Gastroesophageal sphincter (tissue), 4 donors: ENCODE data around the gene ACSM2A. TPM values are rescaled to one million over a fixed set of nuclear protein-coding genes. Genes with fewer than 3 reads are reported as not detected.
"Not testable (repeated sequence)": the region's sequence is repeated elsewhere in the genome, so short reads cannot be mapped to it uniquely, and the experiment has no call there.

ENCODE experiments used
- ATAC-seq: fragments of 150-250 bp; one replicate; pipeline ENCODE4 v1.9.1; 2016; ENCODE audit warnings: mild to moderate bottlenecking, moderate library complexity
- H3K27ac ChIP-seq, 4 donors: fragments of 200-600 bp; sonication (generic) in 3 of 4; 1 replicate in 3 of 4; 2 replicates in 1 of 4; pipeline ENCODE4 v1.5.1; 2016 to 2019
- H3K27me3 ChIP-seq: fragments of 200-600 bp; sonication (generic); one replicate; pipeline ENCODE4 v1.5.1; 2019
- H3K36me3 ChIP-seq, 2 donors: fragments of 200-600 bp; sonication (generic); one replicate each; pipeline ENCODE4 v1.5.1; 2019; ENCODE audit warnings: control low read depth in 1 of 2
- H3K4me1 ChIP-seq, 3 donors: fragments of 200-600 bp; sonication (generic); 1 replicate in 2 of 3; 2 replicates in 1 of 3; pipeline ENCODE4 v1.5.1; 2016 to 2019; ENCODE audit warnings: control low read depth in 2 of 3
- H3K4me3 ChIP-seq, 2 donors: fragments of 200-600 bp; sonication (generic); one replicate each; pipeline ENCODE4 v1.5.1; 2019; ENCODE audit warnings: mild to moderate bottlenecking in 1 of 2, moderate library complexity in 1 of 2
- H3K9me3 ChIP-seq, 3 donors: fragments of 200-600 bp; sonication (generic); one replicate each; pipeline ENCODE4 v1.5.1; 2017 to 2019; ENCODE audit warnings: control low read depth in 2 of 3
- EP300 ChIP-seq: sonication (generic); formaldehyde crosslinking; IDR thresholded peaks from one replicate; pipeline ENCODE4 v1.6.1; 2017; ENCODE audit warnings: antibody characterized with exemption, mild to moderate bottlenecking
- POLR2A ChIP-seq, 2 donors: fragments of 450-650 bp; IDR thresholded peaks; one replicate each; pipeline ENCODE4 v1.6.1; 2017; ENCODE audit warnings: antibody characterized with exemption in 2 of 2, mild to moderate bottlenecking in 2 of 2, moderate library complexity in 1 of 2
- POLR2AphosphoS5 ChIP-seq: sonication (generic); formaldehyde crosslinking; IDR thresholded peaks from one replicate; pipeline ENCODE4 v1.6.1; 2017; ENCODE audit warnings: antibody characterized with exemption
- WGBS, 2 donors: methylation state at CpG; one replicate each; pipeline ENCODE4 v1.1.5; 2018; ENCODE audit warnings: low coverage in 1 of 2; 5-methylcytosine and 5-hydroxymethylcytosine counted together
- total RNA-seq, 4 donors: library from RNA; depleted of rRNA; stranded (reverse); fragments of >200 nt; gene quantifications; one replicate each; pipeline ENCODE4 v1.1.0, GENCODE V29; 2016
- TF ChIP-seq, protein P1 (sequence below), 4 experiments: fragments of 200-600 bp in 2 of 4; fragments of 450-650 bp in 2 of 4; sonication (generic) in 1 of 4; IDR thresholded peaks; one replicate each; pipeline ENCODE4 v1.5.1; 2017 to 2019; ENCODE audit warnings: antibody characterized with exemption in 4 of 4, mild to moderate bottlenecking in 2 of 4, moderate library complexity in 2 of 4

The ACSM2A gene
- total RNA-seq, 4 donors from 2014 or later: 0.15 TPM; not detected in 3

GRCh38 chr16:20430948-20431347, 20.4 kb upstream of the ACSM2A start:
- TF ChIP-seq POLR2A (IDR thresholded peaks at IDR 0.05) (no peak), POLR2AphosphoS5 (no peak), EP300 (no peak)
- TF ChIP-seq, protein P1, sequence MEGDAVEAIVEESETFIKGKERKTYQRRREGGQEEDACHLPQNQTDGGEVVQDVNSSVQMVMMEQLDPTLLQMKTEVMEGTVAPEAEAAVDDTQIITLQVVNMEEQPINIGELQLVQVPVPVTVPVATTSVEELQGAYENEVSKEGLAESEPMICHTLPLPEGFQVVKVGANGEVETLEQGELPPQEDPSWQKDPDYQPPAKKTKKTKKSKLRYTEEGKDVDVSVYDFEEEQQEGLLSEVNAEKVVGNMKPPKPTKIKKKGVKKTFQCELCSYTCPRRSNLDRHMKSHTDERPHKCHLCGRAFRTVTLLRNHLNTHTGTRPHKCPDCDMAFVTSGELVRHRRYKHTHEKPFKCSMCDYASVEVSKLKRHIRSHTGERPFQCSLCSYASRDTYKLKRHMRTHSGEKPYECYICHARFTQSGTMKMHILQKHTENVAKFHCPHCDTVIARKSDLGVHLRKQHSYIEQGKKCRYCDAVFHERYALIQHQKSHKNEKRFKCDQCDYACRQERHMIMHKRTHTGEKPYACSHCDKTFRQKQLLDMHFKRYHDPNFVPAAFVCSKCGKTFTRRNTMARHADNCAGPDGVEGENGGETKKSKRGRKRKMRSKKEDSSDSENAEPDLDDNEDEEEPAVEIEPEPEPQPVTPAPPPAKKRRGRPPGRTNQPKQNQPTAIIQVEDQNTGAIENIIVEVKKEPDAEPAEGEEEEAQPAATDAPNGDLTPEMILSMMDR (IDR thresholded peaks at IDR 0.05): no peak

GRCh38 chr16:20438950-20439349, 12.4 kb upstream of the ACSM2A start:
- not testable (repeated sequence) for H3K27me3 ChIP-seq, H3K4me3 ChIP-seq, H3K9me3 ChIP-seq, ATAC-seq, H3K36me3 ChIP-seq
- Histone ChIP-seq H3K27ac (peak overlapping the region; percentile 70 to 86 (median 75)), H3K4me1 (peaks cover 0 to 26% (median 2%) of the 10 kb centered on the region in 3 donors)
- 20% methylated on average over 2 of the region's 2 CpGs; no CpG with 5 or more reads in 1 of the 2 donors for WGBS, 2 donors

More at GRCh38 chr16:20430948-20431347, 20.4 kb upstream of the ACSM2A start:
- H3K27ac ChIP-seq: no peak overlapping the region
- 45 to 73% methylated on average over 5 to 10 of the region's 11 CpGs for WGBS, 2 donors
- no peaks in the 10 kb centered on the region for H3K36me3 ChIP-seq
- H3K4me1 ChIP-seq: no peaks in the 10 kb centered on the region
- H3K9me3 ChIP-seq: no peaks in the 10 kb centered on the region
- H3K4me3 ChIP-seq: no peak overlapping the region
- H3K27me3 ChIP-seq: no peaks in the 10 kb centered on the region
- no peak for ATAC-seq

DNA sequence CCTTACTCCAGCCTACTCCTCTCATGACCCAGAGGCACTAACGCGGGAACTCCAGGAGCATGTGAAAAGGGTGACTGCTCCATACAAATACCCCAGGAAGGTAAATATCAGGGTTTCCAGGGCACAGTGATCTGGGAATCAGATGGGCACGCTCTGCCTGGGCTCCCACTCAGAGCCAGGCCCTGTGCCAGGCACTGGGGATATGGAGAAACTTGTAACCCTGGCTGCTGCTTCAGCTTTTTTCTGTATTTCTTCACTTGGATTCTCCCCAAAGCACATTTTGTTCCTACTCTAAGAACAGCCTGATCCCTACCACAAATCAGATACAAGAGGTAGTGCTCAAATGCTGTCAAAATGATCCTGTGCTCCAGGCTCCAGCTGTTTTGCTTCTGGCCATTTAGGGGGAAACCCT, 11.5 kb upstream of the ACSM2A start:
- peak; percentile 93 for TF ChIP-seq EP300
- peak; percentile 95 for TF ChIP-seq POLR2AphosphoS5
- H3K9me3 ChIP-seq, H3K4me3 ChIP-seq, H3K36me3 ChIP-seq, H3K27me3 ChIP-seq: not testable (repeated sequence)
- WGBS, 2 donors: 20 to 26% methylated on average over 1 to 3 of the region's 3 CpGs
- peak overlapping the region; percentile 70 to 86 (median 75) for H3K27ac ChIP-seq
- ATAC-seq: peak; percentile 92
- H3K4me1 ChIP-seq: peaks cover 0 to 26% (median 2%) of the 10 kb centered on the region in 3 donors

GRCh38 chr16:20440731-20441130, 10.6 kb upstream of the ACSM2A start:
- peaks cover 0 to 26% (median 2%) of the 10 kb centered on the region in 3 donors for H3K4me1 ChIP-seq
- not testable (repeated sequence) for H3K9me3 ChIP-seq, H3K4me3 ChIP-seq, H3K36me3 ChIP-seq, ATAC-seq, H3K27me3 ChIP-seq
- peak overlapping the region; percentile 63 to 86 (median 72) for H3K27ac ChIP-seq
- 13% methylated on average over 1 of the region's 1 CpG; no CpG with 5 or more reads in 1 of the 2 donors for WGBS, 2 donors

- Histone ChIP-seq H3K27me3 (no peaks in the 10 kb centered on the region), H3K4me3 (no peak overlapping the region), H3K36me3 (no peaks in the 10 kb centered on the region), H3K9me3 (no peaks in the 10 kb centered on the region), H3K27ac (peak overlapping the region in 3 of 4 donors; percentile 22 to 70 (median 63)), H3K4me1 (peaks cover 0 to 26% (median 2%) of the 10 kb centered on the region in 3 donors)
- TF ChIP-seq EP300: no peak
- TF ChIP-seq, protein P1 (IDR thresholded peaks at IDR 0.05): no peak
- TF ChIP-seq POLR2AphosphoS5: no peak
- TF ChIP-seq POLR2A (IDR thresholded peaks at IDR 0.05): no peak
- 6 to 50% methylated on average over 3 of the region's 3 CpGs for WGBS, 2 donors
- no peak for ATAC-seq
Observed at GRCh38 chr16:20441191-20441590, 10.1 kb upstream of the ACSM2A start.

DNA sequence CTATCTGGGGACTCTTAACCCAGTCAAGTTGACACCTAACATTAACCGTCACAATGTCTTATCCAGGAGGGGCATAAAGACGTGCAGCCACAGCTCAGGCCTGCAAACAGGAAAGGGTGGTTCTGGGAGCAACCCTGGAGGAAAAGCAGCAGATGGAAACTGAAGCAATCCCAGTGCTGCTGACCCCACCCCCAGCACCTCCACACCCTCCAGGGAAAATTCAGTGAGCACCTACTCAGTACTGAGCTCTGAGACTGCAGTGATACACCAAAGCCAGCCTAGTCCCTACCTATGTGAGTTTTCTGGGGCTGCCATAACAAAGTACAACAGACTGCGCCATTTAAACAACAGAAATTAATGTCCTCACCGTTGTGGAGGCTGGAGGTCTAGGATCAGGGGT, 9.5 kb upstream of the ACSM2A start:
- H3K4me1 ChIP-seq: peaks cover 0 to 26% (median 2%) of the 10 kb centered on the region in 3 donors
- 83% methylated on average over 1 of the region's 4 CpGs; no CpG with 5 or more reads in 1 of the 2 donors for WGBS, 2 donors
- H3K36me3 ChIP-seq, ATAC-seq, H3K4me3 ChIP-seq, H3K27me3 ChIP-seq, H3K27ac ChIP-seq, H3K9me3 ChIP-seq: not testable (repeated sequence)

DNA sequence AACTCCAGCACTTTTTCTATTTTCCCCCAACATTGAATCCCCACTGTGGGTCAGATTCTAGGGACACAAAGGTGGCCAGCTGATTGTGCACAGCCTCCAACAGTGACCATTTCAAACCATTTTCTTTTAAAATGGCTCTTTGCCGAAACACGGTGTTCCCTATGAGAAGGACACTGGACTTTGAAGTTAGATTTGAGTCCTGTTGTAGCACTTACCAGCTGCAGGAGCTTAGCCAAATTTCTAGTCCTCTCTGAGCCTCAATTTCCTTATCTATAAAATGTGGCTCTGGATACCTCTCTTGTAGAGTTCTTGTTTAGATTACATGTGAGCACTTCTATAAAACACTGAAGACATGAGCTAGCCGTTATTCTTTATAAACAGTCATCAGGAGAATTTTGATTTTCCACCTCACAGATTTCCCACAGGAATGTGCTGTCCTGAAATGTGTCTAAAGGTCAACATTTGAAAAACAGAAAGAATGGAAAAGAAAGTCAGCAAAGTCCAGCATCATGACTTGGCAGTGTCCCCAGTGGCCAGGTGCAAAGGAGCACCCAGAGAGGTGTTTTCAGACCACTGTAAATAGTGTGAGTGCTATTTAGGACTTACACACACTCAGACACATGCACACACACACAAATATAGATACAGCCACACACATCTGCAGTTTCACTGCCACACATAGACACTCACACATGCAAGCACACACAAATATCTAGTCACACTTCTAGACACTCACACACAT, 4.5 kb upstream of the ACSM2A start:
- no CpG with 5 or more reads among the region's 3 CpGs for WGBS, 2 donors
- H3K4me1 ChIP-seq, ATAC-seq, H3K36me3 ChIP-seq, H3K27ac ChIP-seq, H3K4me3 ChIP-seq, H3K9me3 ChIP-seq, H3K27me3 ChIP-seq: not testable (repeated sequence)

DNA sequence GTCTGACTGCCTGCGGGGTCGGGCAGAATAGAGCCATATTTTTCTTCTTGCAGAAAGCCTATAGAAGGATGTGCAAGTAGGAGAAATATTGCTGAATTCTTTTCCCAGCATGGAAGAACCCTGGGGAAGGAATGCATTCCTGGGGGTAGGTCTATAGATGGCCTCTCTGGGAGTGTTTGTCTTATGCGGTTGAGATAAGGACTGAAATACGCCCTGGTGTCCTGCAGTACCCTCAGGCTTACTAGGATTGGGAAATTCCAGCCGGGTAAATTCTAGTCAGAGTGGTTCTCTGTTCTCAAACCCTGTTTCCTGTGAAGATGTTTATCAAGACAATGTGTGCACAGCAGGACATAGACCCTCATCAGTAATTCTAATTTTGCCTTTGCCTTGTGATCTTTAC, 2.3 kb downstream of the ACSM2A start:
- not testable (repeated sequence) for H3K36me3 ChIP-seq, H3K27me3 ChIP-seq, H3K4me3 ChIP-seq, ATAC-seq, H3K27ac ChIP-seq, H3K4me1 ChIP-seq, H3K9me3 ChIP-seq
- no CpG with 5 or more reads among the region's 5 CpGs for WGBS, 2 donors

DNA sequence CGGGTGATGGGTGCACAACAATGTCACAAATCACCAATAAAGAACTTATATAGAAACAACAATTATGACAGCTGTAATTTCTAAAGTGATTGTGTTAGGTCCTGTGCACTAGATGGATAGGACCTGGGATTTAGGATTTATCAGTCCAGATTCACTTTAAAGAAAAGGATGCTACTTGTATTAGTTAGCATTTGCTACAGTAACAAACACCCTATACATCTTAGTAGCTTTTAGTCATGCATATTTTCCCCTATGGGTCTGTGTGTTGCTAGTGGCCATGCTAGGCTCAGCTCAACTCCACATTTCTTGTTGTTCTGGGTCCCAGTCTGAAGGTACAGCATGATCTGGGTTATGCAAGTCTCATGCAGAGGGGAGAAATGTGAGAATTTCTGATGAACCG, 7.9 kb downstream of the ACSM2A start:
- not testable (repeated sequence) for ATAC-seq, H3K27me3 ChIP-seq, H3K27ac ChIP-seq, H3K9me3 ChIP-seq, H3K4me1 ChIP-seq, H3K4me3 ChIP-seq, H3K36me3 ChIP-seq
- 75 to 94% methylated on average over 2 of the region's 2 CpGs for WGBS, 2 donors

- not testable (repeated sequence) for H3K27ac ChIP-seq, H3K27me3 ChIP-seq, ATAC-seq, H3K9me3 ChIP-seq, H3K4me3 ChIP-seq, H3K36me3 ChIP-seq, H3K4me1 ChIP-seq
- 78 to 100% methylated on average over 1 of the region's 4 CpGs for WGBS, 2 donors
Observed at GRCh38 chr16:20460313-20460712, 9.0 kb downstream of the ACSM2A start.

DNA sequence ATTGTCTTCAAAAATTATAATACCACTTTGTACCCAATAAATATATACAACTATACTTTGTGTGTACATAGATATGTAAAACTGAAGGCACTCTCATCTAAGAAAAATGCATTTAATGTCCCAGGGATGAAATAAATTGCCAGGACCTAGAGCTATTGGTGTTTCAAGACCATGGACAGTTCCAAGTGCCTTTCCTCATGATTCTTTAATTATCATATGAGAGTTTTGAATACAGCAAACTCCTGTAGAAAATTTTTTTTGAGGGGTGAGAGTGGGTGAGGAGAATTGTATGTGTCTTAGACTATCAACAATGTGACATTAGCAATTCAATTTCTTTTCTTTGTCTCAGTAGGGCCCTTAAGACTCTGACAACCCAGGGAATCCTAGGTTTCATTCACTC, 17.6 kb downstream of the ACSM2A start:
- H3K27ac ChIP-seq, H3K27me3 ChIP-seq, ATAC-seq, H3K9me3 ChIP-seq, H3K4me1 ChIP-seq, H3K36me3 ChIP-seq, H3K4me3 ChIP-seq: not testable (repeated sequence)
